ENCODE measurements around the gene PLCB4.

GRCh38 chr20:9409981-9410380 lies 341.1 kb downstream of the PLCB4 start:
- no peak for TF ChIP-seq EP300 (IDR thresholded peaks at IDR 0.05; ENCODE audit: low read depth)
- TF ChIP-seq POLR2AphosphoS5 (IDR thresholded peaks at IDR 0.05): no peak

All from transverse colon (tissue), 3 donors.